ENCODE measurements around the gene RIN2.
"Not testable (repeated sequence)": the region's sequence is repeated elsewhere in the genome, so short reads cannot be mapped to it uniquely, and the experiment has no call there.

The RIN2 gene

GRCh38 chr20:19783966-19784401 is 25.9 kb downstream of the RIN2 start:
- H3K27ac Mint-ChIP-seq, result no peak overlapping the region
- no peaks in the 10 kb centered on the region for H3K36me3 Mint-ChIP-seq
- H3K4me1 Mint-ChIP-seq (ENCODE audit: low read depth), result no peaks in the 10 kb centered on the region
- H3K27me3 Mint-ChIP-seq, result peaks cover 7% of the 10 kb centered on the region
- no peak overlapping the region for H3K4me3 Mint-ChIP-seq
- peaks cover 5% of the 10 kb centered on the region for H3K9me3 Mint-ChIP-seq (ENCODE audit: low read depth)

- peaks cover 7% of the 10 kb centered on the region for H3K27me3 Mint-ChIP-seq
- H3K4me1 Mint-ChIP-seq (ENCODE audit: low read depth), result no peaks in the 10 kb centered on the region
- H3K27ac Mint-ChIP-seq, result no peak overlapping the region
- H3K4me3 Mint-ChIP-seq, result no peak overlapping the region
- peaks cover 5% of the 10 kb centered on the region for H3K9me3 Mint-ChIP-seq (ENCODE audit: low read depth)
- H3K36me3 Mint-ChIP-seq, result no peaks in the 10 kb centered on the region
Measured at GRCh38 chr20:19784511-19785172, 26.6 kb downstream of the RIN2 start.

DNA sequence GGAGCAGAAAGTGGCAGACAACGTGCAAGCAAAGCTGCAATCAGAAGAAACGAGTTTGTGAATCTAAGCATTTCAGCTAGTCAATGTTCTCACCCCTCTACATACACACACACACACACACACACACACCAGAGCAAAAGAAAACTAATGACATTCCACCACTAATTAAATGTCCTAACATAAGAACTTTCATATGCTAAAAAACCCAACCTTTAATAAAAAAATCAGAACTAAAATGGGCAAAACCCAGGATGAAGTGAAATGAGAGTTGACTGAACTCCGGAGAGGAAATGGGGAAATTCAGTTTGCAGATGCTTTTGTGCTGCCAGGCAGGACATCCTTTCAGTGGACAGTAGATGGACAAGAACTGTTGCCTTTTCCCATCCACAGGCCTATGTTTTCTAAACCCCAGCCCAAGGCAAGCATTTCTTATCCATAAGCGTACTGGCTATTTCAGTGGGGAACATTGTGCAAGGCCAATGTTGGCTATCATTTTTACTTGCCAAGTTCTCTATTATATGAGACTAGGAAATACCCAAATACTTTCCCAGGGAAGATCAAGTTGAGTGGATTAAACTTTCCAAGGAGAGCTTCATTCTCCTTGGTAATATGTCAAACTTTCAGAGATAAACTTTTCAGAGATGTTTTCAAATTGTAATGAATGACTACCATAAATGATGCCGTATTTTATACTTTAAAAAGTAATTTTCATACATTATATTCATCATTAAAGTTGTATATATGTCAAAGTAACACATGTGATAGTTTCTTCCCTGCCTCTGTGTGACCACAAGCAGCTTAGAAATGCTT is 27.3 kb downstream of the RIN2 start:
- Mint-ChIP-seq H3K9me3 (ENCODE audit: low read depth) (peaks cover 5% of the 10 kb centered on the region), H3K27me3 (peaks cover 9% of the 10 kb centered on the region), H3K27ac (no peak overlapping the region), H3K4me3 (no peak overlapping the region), H3K4me1 (ENCODE audit: low read depth) (no peaks in the 10 kb centered on the region), H3K36me3 (no peaks in the 10 kb centered on the region)

GRCh38 chr20:19785983-19786285 is 27.9 kb downstream of the RIN2 start:
- Mint-ChIP-seq H3K36me3 (no peaks in the 10 kb centered on the region), H3K27me3 (peaks cover 9% of the 10 kb centered on the region), H3K9me3 (ENCODE audit: low read depth) (peaks cover 5% of the 10 kb centered on the region), H3K27ac (no peak overlapping the region), H3K4me1 (ENCODE audit: low read depth) (no peaks in the 10 kb centered on the region), H3K4me3 (no peak overlapping the region)

DNA sequence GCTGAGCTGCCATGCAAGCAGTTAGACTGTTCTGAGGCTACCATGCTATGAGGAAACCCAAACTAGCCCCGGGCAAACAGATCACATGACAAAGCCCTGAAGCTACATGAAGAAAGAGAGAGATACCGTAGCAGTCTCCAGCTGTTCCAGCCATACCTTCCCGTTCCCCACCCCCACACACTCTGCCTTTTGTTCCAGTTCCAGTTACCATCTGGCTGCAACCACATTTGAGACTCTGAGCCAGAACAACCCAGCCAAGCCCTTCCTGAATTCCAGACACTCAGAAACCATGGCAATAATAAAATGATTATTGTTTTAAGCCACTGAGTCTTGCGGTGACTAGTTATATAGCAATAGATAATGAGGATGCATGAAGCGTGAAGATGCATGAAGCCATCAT is 28.3 kb downstream of the RIN2 start:
- H3K27me3 Mint-ChIP-seq, result peaks cover 9% of the 10 kb centered on the region

GRCh38 chr20:19787366-19787765 is 29.3 kb downstream of the RIN2 start:
- H3K36me3 Mint-ChIP-seq, result no peaks in the 10 kb centered on the region
- no peaks in the 10 kb centered on the region for H3K4me1 Mint-ChIP-seq (ENCODE audit: low read depth)
- H3K27ac Mint-ChIP-seq, result no peak overlapping the region
- no peak overlapping the region for H3K4me3 Mint-ChIP-seq
- H3K9me3 Mint-ChIP-seq (ENCODE audit: low read depth), result peaks cover 5% of the 10 kb centered on the region
- H3K27me3 Mint-ChIP-seq, result peaks cover 9% of the 10 kb centered on the region

More for the DNA sequence above, 28.3 kb downstream of the RIN2 start:
- H3K4me1 Mint-ChIP-seq (ENCODE audit: low read depth), result no peaks in the 10 kb centered on the region
- no peaks in the 10 kb centered on the region for H3K36me3 Mint-ChIP-seq
- peaks cover 5% of the 10 kb centered on the region for H3K9me3 Mint-ChIP-seq (ENCODE audit: low read depth)
- no peak overlapping the region for H3K4me3 Mint-ChIP-seq
- no peak overlapping the region for H3K27ac Mint-ChIP-seq

GRCh38 chr20:19789009-19789408 is 31.0 kb downstream of the RIN2 start:
- peaks cover 9% of the 10 kb centered on the region for H3K27me3 Mint-ChIP-seq
- peaks cover 5% of the 10 kb centered on the region for H3K9me3 Mint-ChIP-seq (ENCODE audit: low read depth)
- no peak overlapping the region for H3K27ac Mint-ChIP-seq
- no peak overlapping the region for H3K4me3 Mint-ChIP-seq
- no peaks in the 10 kb centered on the region for H3K4me1 Mint-ChIP-seq (ENCODE audit: low read depth)
- no peaks in the 10 kb centered on the region for H3K36me3 Mint-ChIP-seq

- H3K27ac Mint-ChIP-seq, result no peak overlapping the region
- peaks cover 5% of the 10 kb centered on the region for H3K9me3 Mint-ChIP-seq (ENCODE audit: low read depth)
- no peaks in the 10 kb centered on the region for H3K4me1 Mint-ChIP-seq (ENCODE audit: low read depth)
- peaks cover 7% of the 10 kb centered on the region for H3K27me3 Mint-ChIP-seq
- H3K36me3 Mint-ChIP-seq, result no peaks in the 10 kb centered on the region
- H3K4me3 Mint-ChIP-seq, result no peak overlapping the region
Measured at GRCh38 chr20:19789446-19789845, 31.4 kb downstream of the RIN2 start.

DNA sequence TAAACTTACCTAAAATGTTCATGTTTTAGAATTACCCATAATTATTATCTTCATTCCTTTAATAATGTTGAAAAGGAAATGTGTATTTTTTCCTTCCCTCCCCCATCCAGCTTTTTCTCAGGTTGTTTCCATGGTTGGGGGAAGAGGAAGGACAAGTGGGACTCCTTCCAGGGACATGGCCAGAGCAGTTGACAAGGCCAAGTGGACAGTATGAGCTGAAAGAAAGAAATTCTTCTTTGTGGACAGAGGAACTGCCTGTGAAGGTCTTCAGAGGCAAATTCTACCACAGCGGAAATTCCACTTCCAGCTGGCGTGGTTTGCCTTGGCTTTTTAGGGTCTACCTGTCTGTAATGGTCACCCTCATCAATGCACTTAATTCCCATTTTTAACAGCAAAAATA is 33.8 kb downstream of the RIN2 start:
- Mint-ChIP-seq H3K9me3 (ENCODE audit: low read depth) (peaks cover 10% of the 10 kb centered on the region), H3K4me3 (no peak overlapping the region), H3K4me1 (ENCODE audit: low read depth) (no peaks in the 10 kb centered on the region), H3K36me3 (no peaks in the 10 kb centered on the region), H3K27me3 (peaks cover 6% of the 10 kb centered on the region), H3K27ac (no peak overlapping the region)

DNA sequence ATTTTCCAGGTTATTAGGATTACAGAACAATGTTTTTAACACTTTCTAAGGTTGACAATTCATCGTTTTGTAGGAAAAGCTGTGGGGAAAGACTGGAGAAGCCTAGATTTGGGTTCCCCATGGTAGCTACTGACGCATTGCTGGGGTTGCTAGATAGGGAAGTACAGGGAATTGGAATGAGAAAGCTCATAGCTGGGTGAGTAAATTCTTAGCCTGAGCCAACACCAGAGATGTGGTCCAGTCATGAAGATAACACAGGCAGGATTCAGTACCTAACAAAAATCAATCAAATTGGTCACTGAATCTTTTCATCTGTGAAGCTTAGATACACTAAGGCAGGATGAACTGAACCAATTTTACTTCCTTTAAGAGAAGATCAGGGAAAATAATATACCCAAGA is 35.7 kb downstream of the RIN2 start:
- no peaks in the 10 kb centered on the region for H3K36me3 Mint-ChIP-seq
- H3K27ac Mint-ChIP-seq, result no peak overlapping the region
- no peaks in the 10 kb centered on the region for H3K4me1 Mint-ChIP-seq (ENCODE audit: low read depth)
- peaks cover 4% of the 10 kb centered on the region for H3K27me3 Mint-ChIP-seq
- H3K9me3 Mint-ChIP-seq (ENCODE audit: low read depth), result peaks cover 7% of the 10 kb centered on the region
- no peak overlapping the region for H3K4me3 Mint-ChIP-seq

DNA sequence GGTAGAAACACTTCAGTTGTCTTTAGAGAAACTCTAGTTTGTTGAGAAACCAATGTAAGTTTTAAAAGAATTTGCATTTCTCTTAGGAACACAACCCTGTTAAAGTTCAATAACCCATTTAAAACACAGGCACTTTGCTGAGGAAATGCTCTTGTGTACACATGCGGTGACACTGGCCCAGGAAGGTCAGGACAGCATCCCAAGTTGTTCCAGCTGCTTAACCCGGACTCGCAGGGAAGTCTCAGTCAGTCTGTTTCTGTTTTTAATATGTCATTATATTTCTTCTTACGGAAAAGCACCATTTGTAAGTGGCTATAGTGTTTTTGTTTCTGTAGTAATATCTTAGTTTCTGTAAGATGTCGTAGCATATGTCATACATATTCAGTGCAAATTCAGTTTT is 36.9 kb downstream of the RIN2 start:
- Mint-ChIP-seq H3K36me3 (no peaks in the 10 kb centered on the region), H3K27ac (no peak overlapping the region), H3K9me3 (ENCODE audit: low read depth) (peaks cover 4% of the 10 kb centered on the region), H3K4me1 (ENCODE audit: low read depth) (no peaks in the 10 kb centered on the region), H3K27me3 (peaks cover 4% of the 10 kb centered on the region), H3K4me3 (no peak overlapping the region)

- Mint-ChIP-seq H3K4me3 (no peak overlapping the region), H3K27ac (no peak overlapping the region), H3K9me3 (ENCODE audit: low read depth) (peaks cover 4% of the 10 kb centered on the region), H3K4me1 (ENCODE audit: low read depth) (no peaks in the 10 kb centered on the region), H3K27me3 (peaks cover 4% of the 10 kb centered on the region), H3K36me3 (no peaks in the 10 kb centered on the region)
Measured at GRCh38 chr20:19799325-19799724, 41.3 kb downstream of the RIN2 start.

DNA sequence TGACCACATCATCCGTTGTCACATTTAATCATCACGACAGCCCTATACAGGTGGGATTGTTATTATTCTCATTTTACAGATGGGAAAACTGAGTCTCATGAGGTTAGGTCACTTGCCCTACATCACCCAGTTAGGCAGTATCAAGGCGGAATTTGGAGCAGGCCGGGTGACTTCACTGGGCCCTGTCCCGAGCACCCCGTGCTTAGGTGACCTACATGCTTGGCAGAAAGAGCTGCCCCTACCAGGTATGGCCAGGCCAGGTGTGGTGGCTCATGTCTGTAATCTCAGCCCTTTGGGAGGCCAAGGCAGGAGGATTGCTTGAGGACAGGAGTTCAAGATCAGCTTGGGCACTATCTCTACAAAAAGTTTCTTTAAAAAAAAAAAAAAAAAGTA is 44.0 kb downstream of the RIN2 start:
- Mint-ChIP-seq H3K27me3 (peaks cover 1% of the 10 kb centered on the region), H3K4me1 (ENCODE audit: low read depth) (no peaks in the 10 kb centered on the region), H3K9me3 (ENCODE audit: low read depth) (no peaks in the 10 kb centered on the region), H3K36me3 (no peaks in the 10 kb centered on the region), H3K27ac (no peak overlapping the region), H3K4me3 (no peak overlapping the region)

DNA sequence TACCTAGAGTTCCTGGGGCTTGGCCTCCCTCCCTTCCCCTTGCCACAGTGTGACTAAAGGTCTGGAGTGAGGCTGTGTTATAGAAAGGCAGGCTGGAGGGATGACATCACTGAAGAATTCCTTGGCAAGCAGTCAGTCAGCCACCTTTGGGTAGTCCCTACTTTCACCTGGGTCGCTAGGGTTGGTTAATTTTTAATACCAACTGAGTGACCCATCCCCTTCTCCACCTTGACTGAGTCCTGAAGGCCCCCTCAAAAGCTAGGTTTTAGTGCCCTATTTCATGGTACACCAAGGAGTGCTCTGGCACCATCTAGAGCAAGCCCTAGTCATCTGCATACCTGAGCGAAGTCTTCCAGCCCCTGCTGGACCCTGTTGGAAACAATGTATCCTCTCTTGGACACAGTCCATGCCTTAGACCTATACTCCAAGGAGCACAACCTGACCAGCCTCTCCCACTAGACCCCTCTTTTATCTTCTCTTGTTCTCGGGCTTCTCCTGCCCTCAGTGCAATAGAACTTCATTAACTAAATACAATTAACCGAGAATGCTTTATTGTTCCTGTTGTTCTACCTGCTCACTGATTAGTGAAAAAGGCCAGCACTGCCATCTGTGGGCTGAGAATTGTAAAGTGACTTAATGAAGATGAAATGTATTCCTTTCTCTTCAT is 44.6 kb downstream of the RIN2 start:
- Mint-ChIP-seq H3K9me3 (ENCODE audit: low read depth) (no peaks in the 10 kb centered on the region), H3K4me1 (ENCODE audit: low read depth) (no peaks in the 10 kb centered on the region), H3K27me3 (peaks cover 1% of the 10 kb centered on the region), H3K36me3 (no peaks in the 10 kb centered on the region), H3K27ac (no peak overlapping the region), H3K4me3 (no peak overlapping the region)

GRCh38 chr20:19806276-19806675 is 48.2 kb downstream of the RIN2 start:
- H3K9me3 Mint-ChIP-seq (ENCODE audit: low read depth); H3K27me3 Mint-ChIP-seq; H3K4me1 Mint-ChIP-seq (ENCODE audit: low read depth); H3K27ac Mint-ChIP-seq; H3K36me3 Mint-ChIP-seq; H3K4me3 Mint-ChIP-seq: not testable (repeated sequence)

Data from activated naive CD8-positive, alpha-beta T cell (primary cell).